GM04503 (cell line): Measurements from ENCODE around the gene TUFM.
"Not testable (repeated sequence)": the region's sequence is repeated elsewhere in the genome, so short reads cannot be mapped to it uniquely, and the experiment has no call there.

Experiments
- DNase-seq: peaks from one replicate; pipeline ENCODE4 v3.0.0-alpha.2; 2012; ENCODE audit warnings: low read depth

The TUFM gene

DNA sequence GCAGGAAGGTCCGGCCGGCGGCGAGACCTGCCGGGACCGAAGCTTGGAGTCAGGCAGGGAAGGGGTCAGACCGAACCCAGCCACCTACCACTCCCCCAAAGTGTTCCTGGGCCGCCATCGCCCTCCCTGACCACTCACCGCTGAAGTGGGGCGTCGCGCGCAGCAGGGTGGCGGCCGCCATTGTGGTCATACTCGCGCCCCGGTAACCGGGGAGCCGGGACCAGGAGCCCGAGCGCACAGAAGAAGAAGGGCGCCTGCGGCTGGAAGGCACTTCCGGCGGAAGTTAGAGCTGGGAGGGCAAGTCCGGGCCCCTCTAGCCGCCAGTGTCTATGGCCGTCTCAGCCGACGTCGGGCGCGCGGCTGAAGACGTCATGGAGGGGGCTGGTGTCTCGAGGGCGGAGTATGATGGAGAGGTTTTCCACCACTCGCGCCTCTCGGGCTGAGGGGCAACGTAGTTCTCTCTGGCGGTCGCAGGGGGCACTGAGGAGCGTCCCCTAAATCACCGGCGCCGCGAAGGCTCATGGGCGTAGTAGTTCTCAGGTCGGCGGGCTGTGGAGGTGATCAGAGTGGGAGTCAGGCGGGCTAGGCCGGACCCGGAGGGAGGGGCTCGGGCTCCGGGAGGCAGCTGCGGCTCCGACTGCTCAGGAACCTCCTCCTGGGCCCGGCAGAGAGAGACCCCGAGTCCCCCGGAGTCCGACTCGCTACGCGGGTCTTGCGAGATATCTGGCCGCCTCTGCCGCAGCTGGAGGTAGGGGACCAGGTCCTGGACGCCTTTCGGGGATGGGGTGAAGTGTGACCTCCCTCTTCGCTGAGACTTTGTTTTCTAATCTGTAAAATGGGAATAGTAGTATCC, at the start of gene TUFM:
TUFM (minus strand) TSS at position 269 of the 853 bp plus-strand sequence; CDS start at position 190, 79 bp downstream.
- DNase-seq = peak; percentile 90

DNA sequence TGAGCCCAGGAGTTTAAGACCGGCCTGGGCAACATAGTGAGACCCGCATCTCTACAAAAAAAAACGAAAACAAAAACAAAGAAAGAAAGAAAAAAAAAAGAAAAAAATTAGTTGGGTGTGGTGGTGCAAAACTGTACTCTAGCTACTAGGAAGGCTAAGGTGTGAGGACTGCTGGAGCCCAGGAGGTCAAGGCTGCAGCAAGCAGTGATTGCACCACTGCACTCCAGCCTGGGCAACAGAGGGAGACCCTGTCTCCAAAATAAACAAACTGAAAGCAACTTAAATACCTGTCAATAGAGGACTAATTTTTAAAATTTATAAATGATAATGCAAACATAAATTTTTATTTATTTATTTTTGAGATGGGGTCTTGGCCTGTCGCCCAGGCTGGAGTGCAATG, 49.5 kb upstream of the TUFM start:
- DNase-seq = no peak

DNA sequence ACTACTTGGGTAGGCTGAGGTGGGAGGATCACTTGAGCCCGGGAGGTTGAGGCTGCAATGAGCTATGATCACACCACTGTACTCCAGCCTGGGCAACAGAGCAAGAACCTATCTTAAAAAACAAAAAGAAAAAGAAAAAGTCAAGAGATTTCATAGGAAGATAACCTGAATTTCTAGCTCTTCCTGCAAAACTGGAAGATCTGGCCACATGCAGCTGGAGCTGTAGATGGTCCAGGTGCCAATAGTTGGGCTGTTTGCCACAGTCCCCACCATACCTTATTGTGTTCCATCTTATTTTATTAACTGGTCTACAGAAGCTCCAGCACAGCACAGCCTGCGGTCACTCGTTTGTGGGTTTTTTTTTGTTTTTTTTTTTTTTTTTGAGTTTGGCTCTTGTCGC, 47.1 kb upstream of the TUFM start:
- DNase-seq = no peak

DNA sequence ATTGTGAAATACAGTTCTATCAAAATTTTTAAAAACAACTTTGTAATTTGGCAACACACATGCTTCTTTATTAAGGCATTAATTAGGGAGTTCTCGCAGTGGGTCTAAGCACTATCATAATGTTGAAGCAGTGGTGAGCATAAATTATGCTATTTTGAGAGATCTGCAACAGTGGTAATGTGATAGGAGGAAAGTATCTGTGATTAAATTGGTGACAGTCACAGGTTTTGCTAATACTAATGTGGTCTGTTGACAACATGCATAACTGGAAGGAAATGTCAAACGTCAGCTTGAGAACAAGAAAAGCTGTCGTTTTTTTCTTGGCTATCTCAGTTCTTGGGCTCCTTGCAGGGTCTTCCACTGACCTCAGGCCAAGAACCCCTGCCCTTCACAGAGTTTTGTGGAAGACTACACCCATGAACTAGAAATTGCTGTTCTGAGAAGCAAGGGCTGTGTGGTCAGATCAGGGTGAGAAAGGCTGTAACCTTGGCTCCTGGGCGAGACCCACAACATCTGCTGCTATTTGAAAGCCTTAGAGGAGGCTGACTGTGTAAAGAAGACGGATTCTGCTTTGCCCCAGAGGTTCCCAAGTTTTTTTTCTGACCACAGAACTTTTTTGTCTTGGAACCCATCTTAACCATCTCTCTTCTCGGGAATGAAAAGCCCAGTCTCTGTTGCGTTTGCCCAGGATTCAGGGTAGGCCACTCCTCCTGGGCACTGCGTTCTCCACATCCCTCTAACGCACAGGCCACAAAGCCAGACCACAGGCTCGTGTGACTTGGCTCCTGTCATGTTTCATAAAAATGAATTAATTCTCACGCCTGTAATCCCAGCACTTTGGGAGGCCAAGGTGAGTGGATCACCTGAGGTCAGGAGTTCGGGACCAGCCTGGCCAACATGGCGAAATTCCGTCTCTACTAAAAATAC, 46.1 kb upstream of the TUFM start:
- no peak for DNase-seq

DNA sequence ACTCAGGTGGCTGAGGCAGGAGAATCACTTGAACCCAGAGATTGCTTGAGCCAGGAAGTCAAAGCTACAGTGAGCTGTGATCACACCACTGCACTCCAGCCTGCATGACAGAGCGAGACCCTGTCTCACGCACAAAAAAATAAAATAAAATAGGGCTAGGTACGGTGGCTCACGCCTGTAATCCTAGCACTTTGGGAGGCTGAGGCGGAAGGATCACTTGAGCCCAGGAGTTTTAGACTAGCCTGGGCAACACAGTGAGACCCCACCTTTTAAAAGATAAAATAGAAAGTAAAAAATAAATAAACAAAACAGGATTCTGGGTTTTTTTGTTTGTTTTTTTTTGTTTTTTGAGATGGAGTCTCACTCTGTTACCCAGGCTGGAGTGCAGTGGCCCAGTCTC, 44.2 kb upstream of the TUFM start:
- DNase-seq = not testable (repeated sequence)

DNA sequence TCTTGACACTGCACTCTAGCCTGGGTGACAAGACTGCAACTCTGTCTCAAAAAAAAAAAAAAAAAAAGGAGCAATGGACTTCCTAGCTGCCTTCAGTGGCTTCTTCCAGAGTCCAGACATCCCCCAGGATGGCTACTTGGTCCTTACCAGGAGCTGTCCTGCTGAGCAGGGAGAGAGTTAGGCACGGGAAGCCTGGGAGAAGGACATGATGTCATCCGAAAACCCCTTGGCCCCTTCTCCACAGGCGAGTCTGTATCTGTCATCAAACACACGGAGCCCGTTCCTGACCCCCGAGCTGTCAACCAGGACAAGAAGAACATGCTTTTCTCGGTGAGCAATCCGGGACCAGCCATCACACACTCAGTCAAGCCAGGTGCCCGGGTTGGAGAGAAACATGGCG, 40.8 kb upstream of the TUFM start:
- no peak for DNase-seq

DNA sequence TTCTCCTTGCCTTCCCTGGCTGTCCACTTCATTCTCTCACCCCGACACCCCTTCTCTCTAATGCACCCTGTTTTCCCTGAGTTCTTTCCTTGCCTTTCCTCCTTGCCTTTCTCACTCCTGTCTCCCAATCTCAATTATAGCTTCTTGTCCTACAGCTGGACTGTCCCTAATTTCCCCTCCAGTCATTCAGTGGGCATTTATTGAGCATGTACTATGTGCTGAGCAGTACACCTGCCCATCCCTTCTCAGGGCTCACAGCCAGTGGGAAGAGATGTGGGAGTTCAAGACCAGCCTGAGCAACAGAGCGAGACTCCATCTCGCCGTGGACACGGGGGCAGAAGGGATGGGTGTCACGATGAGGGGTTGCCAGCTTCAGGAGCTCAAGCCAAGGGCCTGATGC, 37.9 kb upstream of the TUFM start:
- DNase-seq = no peak

DNA sequence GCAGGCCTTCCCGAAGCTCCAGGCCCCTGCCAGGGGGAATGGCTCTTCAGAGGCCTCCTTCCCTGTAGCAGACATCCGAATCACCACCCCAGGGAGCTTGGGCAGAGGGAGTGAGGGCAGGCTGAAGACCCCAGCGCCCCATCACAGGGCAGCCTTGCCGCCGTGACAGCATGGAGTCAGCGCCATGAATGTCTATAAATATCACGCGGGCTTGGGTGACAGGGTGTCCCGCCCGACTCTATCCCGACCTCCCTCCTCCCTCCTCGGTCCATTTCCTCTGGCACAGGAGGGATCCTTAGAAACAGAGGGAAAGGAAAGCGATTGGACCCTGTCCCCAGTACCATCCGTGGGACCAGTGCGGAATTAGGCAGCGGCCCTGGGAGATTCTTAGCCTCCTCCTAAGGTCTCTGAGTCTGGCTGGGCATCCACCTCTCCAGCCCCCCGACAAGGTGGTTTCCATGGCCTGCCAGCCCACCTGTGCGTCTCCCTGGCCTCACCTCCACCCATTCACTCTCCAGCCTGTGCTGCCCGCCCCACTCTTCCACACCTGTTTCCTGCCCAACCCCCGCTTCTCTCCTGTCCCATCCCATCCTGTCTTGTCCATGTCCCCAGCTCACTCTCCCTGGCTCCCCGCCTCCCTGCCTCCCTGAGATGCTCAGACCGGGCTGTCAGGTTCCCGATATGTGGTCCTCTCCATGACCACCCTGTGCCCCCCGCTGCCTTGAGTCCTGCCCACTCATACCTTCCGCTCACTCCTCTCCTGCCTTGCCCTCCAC, 37.3 kb upstream of the TUFM start:
- DNase-seq = no peak

DNA sequence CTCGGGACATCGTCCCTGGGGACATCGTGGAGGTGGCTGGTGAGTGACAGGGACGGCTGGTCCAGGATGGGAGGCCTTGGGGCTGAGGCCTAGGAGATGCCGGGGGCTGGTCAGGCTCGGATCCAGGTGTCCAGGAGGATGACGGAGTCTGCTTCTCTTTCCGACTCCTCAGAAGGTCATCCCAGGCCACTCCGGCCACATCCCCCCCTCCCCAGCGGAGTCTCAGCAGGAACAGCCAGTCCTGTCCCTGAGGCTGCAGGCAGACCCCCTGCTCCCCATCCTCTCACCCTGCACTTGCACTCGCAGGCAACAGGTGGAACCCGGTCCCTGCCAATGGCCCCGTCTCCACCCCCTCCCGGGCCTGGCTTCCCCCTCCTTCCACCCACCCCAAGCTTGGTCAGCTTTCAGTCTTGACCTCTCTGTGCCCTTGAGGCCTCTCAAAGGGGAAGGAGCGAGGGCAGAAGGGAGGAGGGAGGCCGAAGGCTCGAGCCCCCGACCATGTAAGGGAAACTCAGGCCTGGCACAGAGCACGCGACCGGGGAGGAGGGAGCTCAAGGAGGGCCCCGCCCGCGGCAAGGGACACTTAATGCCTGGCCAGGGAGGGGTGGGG, 36.5 kb upstream of the TUFM start:
- no peak for DNase-seq

DNA sequence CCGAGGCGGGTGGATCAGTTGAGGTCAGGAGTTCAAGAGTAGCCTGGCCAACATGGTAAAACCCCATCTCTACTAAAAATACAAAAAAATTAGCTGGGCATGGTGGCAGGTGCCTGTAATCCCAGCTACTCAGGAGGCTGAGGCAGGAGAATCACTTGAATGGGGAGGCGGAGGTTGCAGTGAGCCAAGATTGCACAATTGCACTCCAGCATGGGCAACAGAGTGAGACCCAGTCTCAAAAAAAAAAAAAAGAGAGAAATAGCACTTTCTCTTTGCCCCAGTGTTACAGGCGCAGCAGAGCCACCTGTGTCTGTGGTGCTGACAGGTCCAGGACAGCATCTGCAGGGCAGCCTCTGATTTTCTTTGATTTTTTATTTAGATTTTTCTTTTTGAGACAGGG, 35.4 kb upstream of the TUFM start:
- DNase-seq = not testable (repeated sequence)

DNA sequence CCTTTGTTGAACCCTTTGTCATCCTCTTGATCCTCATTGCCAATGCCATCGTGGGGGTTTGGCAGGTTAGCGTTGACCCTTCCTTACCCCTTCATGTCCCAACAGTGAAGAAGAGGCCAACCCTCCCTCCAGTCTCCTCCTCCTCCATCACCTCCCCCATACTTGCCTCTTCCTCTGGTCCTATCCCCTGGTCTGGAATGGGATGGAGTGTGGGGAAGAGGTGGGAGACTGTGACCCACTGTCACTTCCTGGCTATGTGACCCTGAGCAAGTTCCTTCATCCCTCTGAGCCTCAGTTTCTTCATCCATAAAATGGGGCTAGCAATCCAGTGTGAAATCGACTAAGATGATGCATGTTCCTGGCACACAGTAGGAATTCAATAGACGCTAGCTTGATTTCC, 34.8 kb upstream of the TUFM start:
- no peak for DNase-seq

DNA sequence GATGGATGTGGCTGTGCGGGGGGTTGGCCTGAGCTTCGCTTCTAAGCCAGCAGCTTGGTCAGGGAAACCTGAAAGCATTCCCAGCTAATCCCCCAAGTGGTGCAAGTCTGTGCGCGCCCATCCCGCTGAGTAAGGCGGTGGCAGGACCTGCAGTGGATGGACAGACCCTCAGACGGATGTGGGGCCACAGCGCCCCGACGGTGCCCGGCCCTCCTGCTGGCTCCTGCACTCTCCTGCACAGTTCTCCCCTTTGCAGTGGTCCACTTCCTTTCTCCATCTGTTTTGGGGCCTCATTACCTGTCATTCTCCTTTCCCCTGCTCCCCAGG, 34.4 kb upstream of the TUFM start:
- DNase-seq = no peak

DNA sequence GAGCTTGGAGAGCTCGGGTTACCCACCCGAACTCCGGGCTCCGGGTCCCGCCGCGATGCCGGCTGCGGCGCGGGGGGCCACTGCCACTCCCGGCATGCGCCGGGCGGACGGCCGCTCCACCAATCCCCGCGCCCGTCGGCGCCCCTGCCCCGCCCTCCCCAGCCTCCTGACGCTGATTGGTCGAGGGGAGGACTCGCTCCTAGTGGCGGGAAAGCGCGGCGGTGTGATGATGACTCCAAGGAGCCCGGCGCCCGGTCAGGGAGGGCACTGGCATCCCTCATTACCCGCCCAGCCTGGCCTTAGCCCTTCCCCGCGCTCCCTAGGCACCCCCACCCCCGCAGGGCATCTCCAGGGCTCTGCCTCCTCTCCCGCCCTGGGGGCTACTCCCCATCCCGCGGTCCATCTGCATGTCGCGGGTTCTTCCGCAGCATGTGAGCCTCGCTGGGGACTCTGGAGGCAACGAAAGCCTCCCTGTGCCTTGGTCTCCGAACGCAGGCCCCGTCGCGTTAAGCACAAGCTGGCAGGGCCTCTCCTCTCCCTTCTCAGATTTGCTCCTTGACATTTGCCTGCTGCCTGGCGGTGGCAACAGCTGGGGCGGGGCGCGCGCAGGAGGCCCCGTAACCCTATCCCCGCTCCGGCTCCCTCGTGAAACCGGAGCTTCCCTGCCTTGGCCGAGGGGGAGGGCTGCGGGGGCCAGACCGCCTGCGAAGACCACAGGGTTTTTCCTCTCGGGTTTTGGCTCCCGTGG, 33.9 kb upstream of the TUFM start:
- DNase-seq = peak; percentile 39

DNA sequence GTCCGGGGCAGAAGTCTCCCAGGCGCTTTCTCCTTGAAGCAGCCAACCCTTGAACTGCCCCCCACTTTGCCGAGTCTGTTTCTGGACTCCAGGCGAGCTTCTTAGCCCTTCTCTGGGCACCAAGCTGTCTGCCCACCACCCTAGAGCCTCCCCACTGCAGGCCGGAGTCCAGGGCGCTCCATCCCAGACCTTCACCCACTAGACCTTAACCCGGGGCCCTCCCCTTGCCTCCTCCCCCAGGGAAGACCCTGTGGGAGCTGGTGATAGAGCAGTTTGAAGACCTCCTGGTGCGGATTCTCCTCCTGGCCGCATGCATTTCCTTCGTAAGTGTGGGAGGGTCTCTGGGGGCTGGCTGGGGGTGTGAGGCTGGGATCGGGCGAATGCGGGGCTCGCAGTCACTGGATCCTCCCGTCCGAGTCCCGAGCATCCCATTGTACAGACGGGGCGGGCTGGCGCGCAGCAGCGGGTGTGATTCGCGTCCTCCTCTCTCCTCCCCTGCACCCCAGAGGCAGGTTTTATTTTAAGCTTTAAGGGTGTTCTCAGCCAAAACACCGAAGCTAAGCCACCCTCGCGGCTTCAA, 33.2 kb upstream of the TUFM start:
- no peak for DNase-seq

DNA sequence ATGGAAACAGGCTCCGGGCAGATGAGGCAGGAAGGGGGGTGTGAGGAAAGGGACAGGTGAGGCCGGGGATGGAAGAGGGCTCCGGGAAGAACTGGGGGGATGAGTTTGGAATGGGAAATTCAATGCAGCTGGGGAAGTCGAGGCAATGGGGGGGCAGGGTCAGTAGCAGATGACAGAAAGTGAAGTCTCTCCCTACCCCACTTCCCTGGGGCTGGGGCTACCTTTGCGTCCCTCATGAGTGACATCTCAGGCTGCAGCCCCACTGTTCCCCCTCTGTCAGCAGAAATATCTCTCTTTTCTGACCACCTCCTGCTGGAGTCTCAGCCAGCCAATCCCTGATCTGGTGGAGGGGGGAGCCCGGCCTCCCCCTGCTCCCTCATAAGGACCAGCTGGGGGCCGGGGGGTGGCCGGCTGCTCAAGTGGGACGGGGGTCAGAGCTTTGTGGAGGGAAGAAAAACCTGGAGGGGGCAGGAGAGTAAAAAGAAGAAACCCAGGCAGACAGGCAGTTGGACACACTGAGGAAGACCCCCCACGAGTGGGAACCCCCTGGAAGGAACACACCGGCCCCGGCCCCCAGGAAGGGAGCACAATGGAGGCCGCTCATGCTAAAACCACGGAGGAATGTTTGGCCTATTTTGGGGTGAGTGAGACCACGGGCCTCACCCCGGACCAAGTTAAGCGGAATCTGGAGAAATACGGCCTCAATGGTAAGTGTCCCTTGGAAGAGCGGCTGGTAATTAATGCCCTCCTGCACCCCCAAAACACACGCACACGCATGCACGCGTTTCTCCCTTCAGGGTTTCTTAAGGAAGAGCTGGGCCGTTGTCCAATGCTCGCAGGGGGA, 32.2 kb upstream of the TUFM start, which contains the start of gene ATP2A1:
ATP2A1 (plus strand) TSS at position 406 of the 844 bp plus-strand sequence; CDS start at position 590, 184 bp downstream.
- no peak for DNase-seq

DNA sequence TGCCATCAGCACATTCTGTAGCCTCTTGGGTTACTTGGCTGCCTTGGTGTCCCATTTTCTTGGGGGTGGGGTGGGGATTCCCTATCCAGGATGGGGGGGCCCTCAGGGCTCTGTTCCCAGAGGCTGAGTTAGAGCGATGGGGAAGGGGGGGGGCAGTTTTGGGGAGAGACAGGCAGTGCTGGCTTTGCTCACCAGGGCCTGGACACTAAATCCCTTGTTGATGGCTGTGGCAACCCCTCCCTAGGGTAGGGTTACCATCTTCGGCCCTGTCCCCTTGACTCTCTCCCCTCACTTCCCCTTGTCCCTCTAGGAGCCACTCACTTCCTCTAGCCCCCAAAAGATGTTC, 31.5 kb upstream of the TUFM start:
- no peak for DNase-seq

DNA sequence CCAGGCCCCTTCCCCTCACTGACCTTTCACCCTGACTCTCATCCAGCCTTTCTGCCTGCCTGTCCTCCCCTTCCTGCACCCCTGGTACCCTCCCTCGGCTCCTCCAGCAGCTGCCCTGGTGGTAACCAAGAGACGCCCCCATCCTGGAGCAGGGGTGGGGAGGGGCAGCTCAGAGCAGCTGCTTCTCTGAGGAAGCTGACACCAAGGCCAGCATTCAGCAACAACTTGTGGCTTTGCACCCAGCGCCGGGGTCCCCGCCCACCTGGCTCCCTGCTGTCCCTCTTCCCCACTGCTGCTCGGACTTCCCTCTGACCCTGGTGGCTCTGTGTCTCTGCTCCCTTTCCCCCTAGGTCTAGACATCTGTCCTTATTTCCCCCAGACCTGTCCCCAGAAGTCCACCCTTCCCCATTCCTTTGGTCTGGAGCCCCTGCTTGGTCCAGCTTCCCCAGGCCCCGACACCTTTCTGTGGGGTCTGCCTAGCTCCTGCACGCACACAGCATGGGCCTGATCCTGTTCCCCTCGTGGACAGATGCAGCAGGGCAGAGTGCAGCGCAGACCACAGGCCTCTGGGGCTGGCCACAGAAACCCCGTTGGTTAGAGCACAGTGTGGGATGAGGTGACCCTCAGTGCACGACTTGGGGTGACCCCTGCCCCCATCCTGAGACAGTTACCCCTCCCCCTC, 31.0 kb upstream of the TUFM start:
- no peak for DNase-seq

DNA sequence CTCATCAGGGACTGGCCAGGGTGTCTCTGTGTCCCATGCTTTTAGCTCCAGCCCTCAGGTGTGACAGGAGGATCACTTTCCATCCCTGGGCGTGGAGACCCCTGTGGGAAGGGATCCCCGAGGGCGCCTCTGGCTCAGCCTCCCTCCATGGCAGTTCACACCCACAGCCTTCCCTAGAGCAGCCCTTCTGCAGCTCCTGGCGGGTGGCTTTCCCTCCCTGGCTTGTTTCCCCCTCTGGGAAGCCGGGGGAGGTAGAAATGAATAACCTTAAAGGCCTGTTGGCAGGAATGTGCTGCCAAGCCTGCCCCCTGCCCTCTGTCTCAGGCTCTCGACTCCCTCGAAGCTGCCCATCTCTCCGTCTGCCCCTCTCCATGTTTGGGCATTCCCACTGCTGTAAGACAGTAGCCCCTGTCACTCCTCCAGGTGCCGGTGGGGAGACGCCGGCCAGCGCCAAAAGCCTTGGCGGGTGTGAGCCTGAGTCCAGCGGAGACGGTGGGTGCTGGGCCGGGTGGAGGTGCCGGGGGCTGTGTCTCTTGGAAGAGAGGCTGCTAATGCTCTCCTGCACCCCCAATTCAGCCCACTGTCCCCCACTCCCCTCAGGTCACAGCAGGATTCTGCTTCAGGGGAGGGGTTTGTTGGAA, 30.0 kb upstream of the TUFM start:
- no peak for DNase-seq
